Esophagus muscularis mucosa (tissue), 4 donors: ENCODE results near the gene NLRX1. TPM values are rescaled to one million over a fixed set of nuclear protein-coding genes. Genes with fewer than 3 reads are reported as not detected.

Source experiments
- DNase-seq: peaks from one replicate; pipeline ENCODE4 v3.0.0-alpha.2; 2017; ENCODE audit errors: extremely low spot score
- H3K27ac ChIP-seq, 4 donors: fragments of 200-600 bp; sonication (generic); replicated peaks in 1 of 4; 1 replicate in 3 of 4; 2 replicates in 1 of 4; pipeline ENCODE4 v1.5.1; 2016 to 2019; ENCODE audit warnings: mild to moderate bottlenecking in 1 of 4
- H3K27me3 ChIP-seq, 4 donors: fragments of 200-600 bp; sonication (generic); one replicate each; pipeline versions ENCODE4 v1.5.1 to v1.6.0; 2016 to 2019
- H3K36me3 ChIP-seq, 4 donors: fragments of 200-600 bp; sonication (generic); one replicate each; pipeline ENCODE4 v1.5.1; 2016 to 2019
- H3K4me1 ChIP-seq, 4 donors: fragments of 200-600 bp; sonication (generic); one replicate each; pipeline ENCODE4 v1.5.1; 2016 to 2019
- H3K4me3 ChIP-seq, 4 donors: fragments of 200-600 bp; sonication (generic); 1 replicate in 2 of 4; 2 replicates in 2 of 4; pipeline ENCODE4 v1.5.1; 2016 to 2019; ENCODE audit warnings: mild to moderate bottlenecking in 4 of 4, moderate library complexity in 1 of 4
- H3K9me3 ChIP-seq, 4 donors: fragments of 200-600 bp; sonication (generic); 1 replicate in 3 of 4; 2 replicates in 1 of 4; pipeline ENCODE4 v1.5.1; 2016 to 2019
- CTCF ChIP-seq, 3 experiments: fragments of 200-600 bp in 2 of 3; fragments of 450-650 bp in 1 of 3; sonication (generic) in 2 of 3; IDR thresholded peaks; one replicate each; pipeline ENCODE4 v1.5.1; 2017 to 2019; ENCODE audit warnings: antibody characterized with exemption in 3 of 3, mild to moderate bottlenecking in 2 of 3, moderate library complexity in 1 of 3
- EP300 ChIP-seq: sonication (generic); formaldehyde crosslinking; IDR thresholded peaks from one replicate; pipeline ENCODE4 v1.6.1; 2017; ENCODE audit warnings: antibody characterized with exemption
- POLR2A ChIP-seq: fragments of 450-650 bp; IDR thresholded peaks from one replicate; pipeline ENCODE4 v1.6.1; 2017; ENCODE audit warnings: antibody characterized with exemption, moderate library complexity, mild to moderate bottlenecking, low read depth
- POLR2AphosphoS5 ChIP-seq, 2 donors: sonication (generic); formaldehyde crosslinking; IDR thresholded peaks; one replicate each; pipeline ENCODE4 v1.6.1; 2017; ENCODE audit warnings: antibody characterized with exemption in 2 of 2
- WGBS: methylation state at CpG from one replicate; pipeline ENCODE4 v1.1.5; 2018; 5-methylcytosine and 5-hydroxymethylcytosine counted together
- intact Hi-C: fragments of 100-400 bp; cut with DNase I; formaldehyde crosslinking; loops from one replicate; pipeline ENCODE4 v1.15.1; 2023
- total RNA-seq, 4 donors: library from RNA; depleted of rRNA; stranded (reverse); fragments of >200 nt; gene quantifications; one replicate each; pipeline versions ENCODE4 v1.1.0 to v1.2.1, GENCODE V29; 2016

Gene NLRX1
- total RNA-seq, 4 donors from 2014 or later: 21.5 to 47.3 (median 27.2) TPM

GRCh38 chr11:119175493-119176077 is 7.1 kb downstream of the NLRX1 start:
- Histone ChIP-seq H3K4me1 (peaks cover 0 to 16% (median 4%) of the 10 kb centered on the region in 4 donors), H3K4me3 (no peak overlapping the region), H3K9me3 (no peaks in the 10 kb centered on the region), H3K36me3 (peaks cover 24 to 81% (median 56%) of the 10 kb centered on the region in 4 donors), H3K27ac (no peak overlapping the region), H3K27me3 (no peaks in the 10 kb centered on the region)
- WGBS: 58% methylated on average over 6 of the region's 6 CpGs
- TF ChIP-seq POLR2AphosphoS5 (IDR thresholded peaks at IDR 0.05) (no peak), EP300 (no peak), POLR2A (no peak), CTCF (IDR thresholded peaks at IDR 0.05) (no peak)
- intact Hi-C loops: no loop called here
- no peak for DNase-seq

- TF ChIP-seq CTCF (IDR thresholded peaks at IDR 0.05) (no peak), POLR2AphosphoS5 (IDR thresholded peaks at IDR 0.05) (no peak), POLR2A (no peak), EP300 (no peak)
- WGBS: 57% methylated on average over 4 of the region's 4 CpGs
- intact Hi-C loops: no loop called here
- no peaks in the 10 kb centered on the region for H3K9me3 ChIP-seq
- H3K36me3 ChIP-seq: peaks cover 27 to 90% (median 76%) of the 10 kb centered on the region in 4 donors
- no peak overlapping the region for H3K27ac ChIP-seq
- H3K4me3 ChIP-seq: no peak overlapping the region
- peaks cover 0 to 16% (median 4%) of the 10 kb centered on the region in 4 donors for H3K4me1 ChIP-seq
- H3K27me3 ChIP-seq: no peaks in the 10 kb centered on the region
- no peak for DNase-seq
Measured at GRCh38 chr11:119178166-119178680, 9.7 kb downstream of the NLRX1 start.

- no peak overlapping the region for H3K4me3 ChIP-seq
- peaks cover 0 to 16% (median 4%) of the 10 kb centered on the region in 4 donors for H3K4me1 ChIP-seq
- no peaks in the 10 kb centered on the region for H3K27me3 ChIP-seq
- TF ChIP-seq POLR2A (no peak), EP300 (no peak), CTCF (IDR thresholded peaks at IDR 0.05) (no peak), POLR2AphosphoS5 (IDR thresholded peaks at IDR 0.05) (no peak)
- 96% methylated on average over 6 of the region's 6 CpGs for WGBS
- no peak for DNase-seq
- intact Hi-C loops: no loop called here
- H3K9me3 ChIP-seq: no peaks in the 10 kb centered on the region
- H3K27ac ChIP-seq: no peak overlapping the region
- peaks cover 16 to 88% (median 71%) of the 10 kb centered on the region in 4 donors for H3K36me3 ChIP-seq
Measured at GRCh38 chr11:119179342-119179741, 10.8 kb downstream of the NLRX1 start.

- Histone ChIP-seq H3K4me1 (peaks cover 0 to 16% (median 4%) of the 10 kb centered on the region in 4 donors), H3K27ac (no peak overlapping the region), H3K36me3 (peaks cover 9 to 82% (median 65%) of the 10 kb centered on the region in 4 donors), H3K4me3 (no peak overlapping the region), H3K9me3 (no peaks in the 10 kb centered on the region), H3K27me3 (no peaks in the 10 kb centered on the region)
- no peak for DNase-seq
- WGBS: 85% methylated on average over 8 of the region's 10 CpGs
- intact Hi-C loops: no loop called here
- no peak for TF ChIP-seq POLR2A
- no peak for TF ChIP-seq CTCF (IDR thresholded peaks at IDR 0.05)
- TF ChIP-seq EP300: no peak
- no peak for TF ChIP-seq POLR2AphosphoS5 (IDR thresholded peaks at IDR 0.05)
Measured at GRCh38 chr11:119179983-119180382, 11.5 kb downstream of the NLRX1 start.
